GM10248 (cell line): Measurements from ENCODE around the gene SPRY1.

Source experiments
- CTCF ChIA-PET: fragments of 300-600 bp; sonication (Branson Sonifier 250); formaldehyde crosslinking; extraction: SDS; loops from one replicate; lab custom pipeline; 2021; ENCODE audit warnings: antibody characterized with exemption; lab: Yijun Ruan, JAX
- POLR2A ChIA-PET: fragments of 350-650 bp; sonication (Branson Sonifier 250); formaldehyde crosslinking; extraction: SDS; loops from one replicate; lab custom pipeline; 2020; ENCODE audit warnings: antibody characterized with exemption; lab: Yijun Ruan, JAX
- DNase-seq: peaks from one replicate; pipeline ENCODE4 v3.0.0; 2012; ENCODE audit errors: extremely low spot score
- TF ChIP-seq, protein P1 (sequence below): IDR thresholded peaks from 2 replicates; pipeline ENCODE4 v1.5.1; 2012; ENCODE audit warnings: mild to moderate bottlenecking, low read depth; ENCODE audit errors: extremely low read depth, missing control alignments, control extremely low read depth

SPRY1 gene

DNA sequence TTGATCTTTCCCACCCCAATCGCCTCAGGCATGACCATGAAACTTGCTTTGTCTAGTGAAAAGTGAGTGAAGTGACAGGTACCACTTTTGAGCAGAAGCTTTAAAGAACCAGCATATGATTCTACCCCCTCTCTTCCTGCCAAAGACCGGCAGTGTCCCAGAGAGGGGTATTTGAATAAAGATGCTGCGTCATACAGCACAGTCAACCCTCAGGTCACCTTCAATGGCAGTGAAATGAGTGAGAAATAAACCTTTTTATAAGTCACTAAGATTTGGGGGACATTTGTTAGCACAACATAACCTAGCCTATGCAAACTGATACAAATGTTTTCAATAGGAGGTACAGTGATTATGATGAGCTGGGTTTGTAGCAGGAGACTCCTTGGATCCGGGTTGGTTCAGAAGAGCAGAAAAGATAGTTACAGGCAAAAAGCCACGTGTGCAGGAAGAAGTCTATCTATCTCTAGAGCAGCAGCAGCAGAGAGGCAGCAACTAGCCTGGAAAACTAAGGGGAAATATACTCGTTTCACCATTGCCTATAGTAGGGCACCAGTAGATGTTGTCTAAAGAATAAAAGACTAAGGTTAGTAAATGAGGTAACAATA lies 30.3 kb upstream of the SPRY1 start:
- POLR2A ChIA-PET: no interaction called here
- CTCF ChIA-PET: no interaction called here
- DNase-seq: no peak
- TF ChIP-seq, protein P1, sequence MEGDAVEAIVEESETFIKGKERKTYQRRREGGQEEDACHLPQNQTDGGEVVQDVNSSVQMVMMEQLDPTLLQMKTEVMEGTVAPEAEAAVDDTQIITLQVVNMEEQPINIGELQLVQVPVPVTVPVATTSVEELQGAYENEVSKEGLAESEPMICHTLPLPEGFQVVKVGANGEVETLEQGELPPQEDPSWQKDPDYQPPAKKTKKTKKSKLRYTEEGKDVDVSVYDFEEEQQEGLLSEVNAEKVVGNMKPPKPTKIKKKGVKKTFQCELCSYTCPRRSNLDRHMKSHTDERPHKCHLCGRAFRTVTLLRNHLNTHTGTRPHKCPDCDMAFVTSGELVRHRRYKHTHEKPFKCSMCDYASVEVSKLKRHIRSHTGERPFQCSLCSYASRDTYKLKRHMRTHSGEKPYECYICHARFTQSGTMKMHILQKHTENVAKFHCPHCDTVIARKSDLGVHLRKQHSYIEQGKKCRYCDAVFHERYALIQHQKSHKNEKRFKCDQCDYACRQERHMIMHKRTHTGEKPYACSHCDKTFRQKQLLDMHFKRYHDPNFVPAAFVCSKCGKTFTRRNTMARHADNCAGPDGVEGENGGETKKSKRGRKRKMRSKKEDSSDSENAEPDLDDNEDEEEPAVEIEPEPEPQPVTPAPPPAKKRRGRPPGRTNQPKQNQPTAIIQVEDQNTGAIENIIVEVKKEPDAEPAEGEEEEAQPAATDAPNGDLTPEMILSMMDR: no peak

DNA sequence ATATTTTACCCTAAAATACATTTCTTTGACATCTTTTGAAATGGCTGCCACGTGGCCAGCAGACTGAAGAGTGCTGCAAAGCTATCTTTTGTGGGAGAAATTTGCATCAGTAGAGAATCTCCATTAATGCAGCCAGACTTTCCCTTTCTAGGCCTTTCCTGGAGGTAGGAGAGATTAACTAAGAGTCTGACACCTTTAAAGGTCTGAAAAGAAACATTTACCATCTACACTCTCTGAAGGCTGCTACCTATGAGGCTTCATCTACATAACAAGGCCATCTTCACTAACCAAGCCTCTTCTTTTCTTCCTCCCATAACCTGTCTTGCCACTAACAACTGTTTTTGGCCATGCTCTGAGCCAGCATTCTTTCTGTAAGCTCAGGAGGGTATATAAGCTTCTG lies 17.8 kb upstream of the SPRY1 start:
- ChIA-PET POLR2A (no interaction called here), CTCF (interaction anchor here (0.8 to 1.3 kb wide), 2 partner anchors 10 to 11 kb away, joined by 4 read pairs; no protein-coding TSS in a partner anchor)
- no peak for DNase-seq
- TF ChIP-seq, protein P1: no peak

DNA sequence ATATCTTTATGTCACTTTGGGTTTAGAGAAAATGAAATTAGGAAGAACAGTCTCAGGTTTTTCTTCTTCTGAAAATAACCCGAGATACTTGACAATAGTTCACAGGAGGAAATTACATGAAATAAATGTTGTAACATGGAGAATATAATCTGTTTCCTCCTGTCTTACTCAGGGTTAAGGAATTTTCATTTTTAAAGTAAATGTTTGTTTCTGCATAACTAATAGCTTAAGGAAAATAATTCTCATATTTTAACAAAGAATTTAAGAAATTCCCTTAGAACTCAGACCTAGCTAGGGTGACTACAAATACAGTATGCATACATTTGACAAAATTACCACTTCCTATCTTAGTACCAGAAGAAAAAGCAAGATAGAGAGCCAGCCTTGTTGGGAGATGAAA lies 17.2 kb upstream of the SPRY1 start:
- POLR2A ChIA-PET: no interaction called here
- TF ChIP-seq, protein P1: no peak
- no peak for DNase-seq
- CTCF ChIA-PET: interaction anchor here (0.8 kb wide), 1 partner anchor 12 kb away, joined by 4 read pairs; no protein-coding TSS in a partner anchor

DNA sequence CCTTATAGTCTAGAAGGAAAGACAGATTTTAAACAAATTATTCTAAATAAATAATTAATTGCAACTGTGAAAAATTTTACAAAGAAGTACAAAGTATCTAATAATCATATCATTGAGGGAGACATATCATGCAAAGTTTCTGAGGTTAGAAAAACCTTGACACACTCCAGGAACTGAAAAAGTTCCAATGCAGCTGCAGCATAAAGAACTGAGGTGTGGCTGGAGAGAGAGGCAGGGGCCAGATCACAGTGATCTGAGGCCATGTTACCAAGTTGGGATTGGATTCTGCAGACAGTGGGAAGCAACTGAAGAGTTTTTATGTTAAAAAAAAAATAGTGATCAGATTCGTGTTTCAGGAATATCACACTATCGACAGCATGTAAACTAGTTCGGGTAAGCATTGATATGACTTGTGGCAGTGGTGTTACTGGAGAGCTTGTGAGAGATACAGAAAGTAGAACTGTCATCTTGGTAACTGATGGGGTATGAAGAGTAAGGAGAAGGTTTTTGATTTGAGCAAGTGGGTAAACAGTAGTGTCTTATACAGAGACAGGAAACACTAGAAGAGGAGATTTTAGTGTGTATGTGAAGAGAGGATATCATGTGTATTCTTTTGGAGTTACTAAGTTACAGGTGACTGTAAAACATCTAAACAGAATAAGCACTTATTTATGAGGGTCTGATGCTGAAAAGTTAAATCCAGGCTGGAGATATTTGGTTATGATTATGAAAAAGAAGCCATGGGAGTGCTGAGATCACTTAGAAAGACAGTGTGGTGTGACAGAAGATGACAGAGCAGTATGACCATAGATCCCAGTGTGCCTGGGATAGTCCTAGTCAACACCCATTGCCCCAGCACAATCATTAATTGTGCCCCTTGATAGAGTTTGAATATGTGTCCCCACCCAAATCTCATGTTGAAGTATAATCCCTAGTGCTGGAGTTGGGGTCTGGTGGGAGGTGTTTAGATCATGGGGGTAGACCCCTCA lies 15.6 kb upstream of the SPRY1 start:
- TF ChIP-seq, protein P1: no peak
- CTCF ChIA-PET: no interaction called here
- POLR2A ChIA-PET: no interaction called here
- no peak for DNase-seq

DNA sequence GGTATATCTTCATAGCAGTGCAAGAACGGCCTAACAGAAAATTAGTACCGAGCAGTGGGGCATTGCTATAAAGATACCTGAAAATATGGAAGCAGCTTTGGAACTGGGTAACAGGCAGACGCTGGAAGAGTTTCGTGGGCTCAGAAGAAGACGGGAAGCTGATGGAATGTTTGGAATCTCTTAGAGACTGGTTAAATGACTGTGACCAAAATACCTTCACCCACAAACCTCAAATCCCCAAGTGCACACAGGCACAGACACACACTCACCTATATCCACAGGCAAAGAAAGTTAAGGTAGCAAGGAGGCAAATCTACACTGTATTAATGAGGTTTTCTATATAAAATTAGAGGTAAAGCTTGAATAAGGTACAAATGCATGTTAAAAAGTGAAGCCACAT lies 14.6 kb upstream of the SPRY1 start:
- CTCF ChIA-PET: interaction anchor here (1.4 kb wide), 1 partner anchor 25 kb away, joined by 4 read pairs; no protein-coding TSS in a partner anchor
- POLR2A ChIA-PET: no interaction called here

DNA sequence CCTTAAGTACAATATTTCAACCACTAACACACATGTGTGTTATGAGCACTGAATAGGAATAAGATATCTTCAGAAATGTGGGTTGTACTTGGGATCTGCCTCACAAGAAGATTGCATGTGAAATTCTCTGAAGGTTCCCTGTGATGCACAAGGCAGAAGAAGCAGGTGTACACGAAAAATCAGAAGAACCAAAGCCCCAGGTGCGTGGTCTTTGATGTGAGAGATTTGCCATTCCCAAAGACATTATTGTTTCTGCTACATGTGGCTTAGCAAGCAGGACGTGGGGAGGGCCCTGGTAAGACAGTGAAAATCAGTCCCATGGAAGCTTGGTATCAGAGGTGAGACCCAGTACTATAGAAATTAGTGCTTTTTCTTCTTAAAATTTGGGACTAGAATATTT lies 13.0 kb upstream of the SPRY1 start:
- TF ChIP-seq, protein P1: no peak

More for the DNA sequence above, 14.6 kb upstream of the SPRY1 start:
- TF ChIP-seq, protein P1: no peak
- DNase-seq: no peak

More for the DNA sequence above, 13.0 kb upstream of the SPRY1 start:
- DNase-seq: no peak
- ChIA-PET CTCF (interaction anchor here (1.2 to 1.4 kb wide), 2 partner anchors 8 to 23 kb away, joined by 4 to 5 read pairs; no protein-coding TSS in a partner anchor), POLR2A (no interaction called here)
